ENCODE data around the gene TMEM175.

- no peak for TF ChIP-seq EP300 (IDR thresholded peaks at IDR 0.05)
- no peak for TF ChIP-seq CTCF (IDR thresholded peaks at IDR 0.05)
- no peak for TF ChIP-seq POLR2AphosphoS5 (IDR thresholded peaks at IDR 0.05)
- TF ChIP-seq POLR2A (IDR thresholded peaks at IDR 0.05): no peak
Measured at GRCh38 chr4:973431-974397, 41.5 kb downstream of the TMEM175 start, which contains the start of gene DGKQ.
